ENCODE data around the gene C1QTNF2.

GRCh38 chr5:160398806-160399205, 28.4 kb upstream of the C1QTNF2 start:
- TF ChIP-seq CTCF (IDR thresholded peaks at IDR 0.05) (no peak), POLR2A (IDR thresholded peaks at IDR 0.05) (no peak)
